Trophoblast cell (in vitro differentiated cells and primary cell): ENCODE measurements around the gene RASA3.
"Not testable (repeated sequence)": the region's sequence is repeated elsewhere in the genome, so short reads cannot be mapped to it uniquely, and the experiment has no call there.

Experiments used
- DNase-seq, 2 donors: peaks; one replicate each; pipeline ENCODE4 v3.0.0-alpha.2; 2016
- H2AFZ ChIP-seq: 2 replicates; pipeline ENCODE4 v1.6.1; 2013; ENCODE audit warnings: low read length, moderate library complexity, mild to moderate bottlenecking; ENCODE audit not compliant: insufficient read depth, poor library complexity
- H2AK5ac ChIP-seq: 2 replicates; pipeline ENCODE4 v1.6.1; 2013; ENCODE audit warnings: mild to moderate bottlenecking, low read length
- H2BK120ac ChIP-seq: 2 replicates; pipeline ENCODE4 v1.6.1; 2013; ENCODE audit warnings: low read length, mild to moderate bottlenecking, moderate library complexity; ENCODE audit not compliant: insufficient read depth, poor library complexity
- H2BK12ac ChIP-seq: 2 replicates; pipeline ENCODE4 v1.6.1; 2013; ENCODE audit warnings: mild to moderate bottlenecking, low read length, moderate library complexity
- H2BK5ac ChIP-seq: 2 replicates; pipeline ENCODE4 v1.6.1; 2013; ENCODE audit warnings: low read length, low read depth, moderate library complexity, mild to moderate bottlenecking; ENCODE audit not compliant: poor library complexity
- H3K14ac ChIP-seq: 2 replicates; pipeline ENCODE4 v1.6.1; 2013; ENCODE audit warnings: mild to moderate bottlenecking, low read length
- H3K18ac ChIP-seq: 2 replicates; pipeline ENCODE4 v1.6.1; 2013; ENCODE audit warnings: mild to moderate bottlenecking, low read length
- H3K23ac ChIP-seq: 2 replicates; pipeline ENCODE4 v1.6.1; 2013; ENCODE audit warnings: low read length
- H3K27ac ChIP-seq: 2 replicates; pipeline ENCODE4 v1.5.1; 2013; ENCODE audit warnings: low read depth, mild to moderate bottlenecking, inconsistent platforms, low read length, moderate library complexity
- H3K27me3 ChIP-seq: 2 replicates; pipeline ENCODE4 v1.6.1; 2013; ENCODE audit warnings: inconsistent platforms, mild to moderate bottlenecking, low read length, moderate library complexity; ENCODE audit not compliant: insufficient read depth
- H3K36me3 ChIP-seq, 2 experiments: 1 replicate in 1 of 2; 2 replicates in 1 of 2; pipeline ENCODE4 v1.6.1; 2013; ENCODE audit warnings: low read length in 2 of 2, mild to moderate bottlenecking in 2 of 2, moderate library complexity in 1 of 2; ENCODE audit not compliant: insufficient read depth in 2 of 2, control insufficient read depth in 1 of 2
- H3K4ac ChIP-seq: 2 replicates; pipeline ENCODE4 v1.6.1; 2013; ENCODE audit warnings: low read depth, mild to moderate bottlenecking, low read length, moderate library complexity
- H3K4me1 ChIP-seq, 2 experiments: 1 replicate in 1 of 2; 2 replicates in 1 of 2; pipeline ENCODE4 v1.6.1; 2013; ENCODE audit warnings: low read length in 2 of 2, mild to moderate bottlenecking in 2 of 2, moderate library complexity in 1 of 2; ENCODE audit not compliant: insufficient read depth in 2 of 2, control insufficient read depth in 1 of 2
- H3K4me2 ChIP-seq: 2 replicates; pipeline ENCODE4 v1.6.1; 2013; ENCODE audit warnings: inconsistent platforms, mild to moderate bottlenecking, low read length, moderate library complexity
- H3K4me3 ChIP-seq: 2 replicates; pipeline ENCODE4 v1.5.1; 2013; ENCODE audit warnings: mild to moderate bottlenecking, low read depth, low read length, inconsistent platforms
- H3K79me1 ChIP-seq: one replicate; pipeline ENCODE4 v1.6.1; 2013; ENCODE audit warnings: low read length
- H3K79me2 ChIP-seq: 2 replicates; pipeline ENCODE4 v1.6.1; 2013; ENCODE audit warnings: low read length, mild to moderate bottlenecking; ENCODE audit not compliant: control insufficient read depth, insufficient read depth, poor library complexity
- H3K9ac ChIP-seq: 2 replicates; pipeline ENCODE4 v1.6.1; 2013; ENCODE audit warnings: mild to moderate bottlenecking, low read length
- H3K9me3 ChIP-seq: 2 replicates; pipeline ENCODE4 v1.6.1; 2013; ENCODE audit warnings: low read depth, mild to moderate bottlenecking, control low read depth, inconsistent platforms, low read length; ENCODE audit not compliant: insufficient read depth
- H4K12ac ChIP-seq: 2 replicates; pipeline ENCODE4 v1.6.1; 2013; ENCODE audit warnings: low read depth, mild to moderate bottlenecking, low read length, moderate library complexity
- H4K8ac ChIP-seq: 2 replicates; pipeline ENCODE4 v1.6.1; 2013; ENCODE audit warnings: low read depth, mild to moderate bottlenecking, low read length, moderate library complexity
- H4K91ac ChIP-seq: one replicate; pipeline ENCODE4 v1.6.1; 2013; ENCODE audit warnings: low read depth, mild to moderate bottlenecking, low read length, moderate library complexity
- WGBS: extraction: QIAGEN DNeasy Blood & Tissue Kit; methylation state at CpG from one replicate; pipeline ENCODE4 v1.1.7; 2013; ENCODE audit warnings: missing lambda C conversion rate; ENCODE audit not compliant: insufficient read length, insufficient coverage; ENCODE audit errors: extremely low coverage; 5-methylcytosine and 5-hydroxymethylcytosine counted together

Gene RASA3

DNA sequence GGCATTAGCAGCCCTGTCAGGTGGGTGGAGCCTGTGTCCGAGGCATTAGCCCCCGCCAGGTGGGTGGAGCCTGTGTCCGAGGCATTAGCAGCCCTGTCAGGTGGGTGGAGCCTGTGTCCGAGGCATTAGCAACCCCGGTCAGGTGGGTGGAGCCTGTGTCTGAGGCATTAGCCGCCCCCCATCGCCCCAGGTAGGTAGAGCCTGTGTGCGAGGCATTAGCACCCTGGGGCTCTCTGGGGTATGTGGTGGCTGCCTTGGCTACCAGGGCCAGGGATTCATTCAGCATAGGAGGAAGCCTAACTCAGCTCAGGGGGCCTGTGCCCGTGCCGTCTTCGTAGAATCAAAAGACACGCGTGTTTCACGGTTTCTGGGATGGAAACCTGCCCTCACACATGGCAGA, 112.3 kb downstream of the RASA3 start:
- not testable (repeated sequence) for H3K23ac ChIP-seq, H3K79me2 ChIP-seq, H3K9me3 ChIP-seq, H3K4me3 ChIP-seq, H3K4me2 ChIP-seq, H3K4ac ChIP-seq, H2BK120ac ChIP-seq, H3K79me1 ChIP-seq, H2BK12ac ChIP-seq, H3K14ac ChIP-seq, H2BK5ac ChIP-seq, DNase-seq, H3K27me3 ChIP-seq, H4K8ac ChIP-seq, H2AK5ac ChIP-seq, H2AFZ ChIP-seq, H3K9ac ChIP-seq, H3K4me1 ChIP-seq, H4K12ac ChIP-seq, H3K18ac ChIP-seq, H3K27ac ChIP-seq, H4K91ac ChIP-seq
- H3K36me3 ChIP-seq, result peaks cover 63 to 65% of the 10 kb centered on the region in 2 experiments
- no CpG with 5 or more reads among the region's 14 CpGs for WGBS

- Histone ChIP-seq H3K79me1 (no peaks in the 10 kb centered on the region), H3K27me3 (no peaks in the 10 kb centered on the region)
Observed at GRCh38 chr13:114019367-114019766, 113.1 kb downstream of the RASA3 start.

GRCh38 chr13:114018461-114019055, 113.9 kb downstream of the RASA3 start:
- H3K4me2 ChIP-seq, result no peak overlapping the region
- WGBS, result no CpG with 5 or more reads among the region's 20 CpGs

More at GRCh38 chr13:114019367-114019766, 113.1 kb downstream of the RASA3 start:
- Histone ChIP-seq H3K4ac (no peak overlapping the region), H3K9me3 (peaks cover 6% of the 10 kb centered on the region), H4K8ac (no peak overlapping the region), H2AFZ (no peak overlapping the region), H2BK5ac (no peak overlapping the region), H3K18ac (no peak overlapping the region), H3K4me1 (no peaks in the 10 kb centered on the region), H3K23ac (no peak overlapping the region), H3K9ac (no peak overlapping the region), H3K4me3 (no peak overlapping the region), H3K27ac (no peak overlapping the region), H4K12ac (no peak overlapping the region), H4K91ac (no peak overlapping the region), H3K36me3 (peaks cover 69 to 71% of the 10 kb centered on the region in 2 experiments), H3K4me2 (no peak overlapping the region), H3K14ac (no peak overlapping the region), H2AK5ac (no peak overlapping the region), H2BK12ac (no peak overlapping the region), H2BK120ac (no peak overlapping the region), H3K79me2 (no peaks in the 10 kb centered on the region)
- no peak for DNase-seq
- WGBS, result no CpG with 5 or more reads among the region's 13 CpGs

DNA sequence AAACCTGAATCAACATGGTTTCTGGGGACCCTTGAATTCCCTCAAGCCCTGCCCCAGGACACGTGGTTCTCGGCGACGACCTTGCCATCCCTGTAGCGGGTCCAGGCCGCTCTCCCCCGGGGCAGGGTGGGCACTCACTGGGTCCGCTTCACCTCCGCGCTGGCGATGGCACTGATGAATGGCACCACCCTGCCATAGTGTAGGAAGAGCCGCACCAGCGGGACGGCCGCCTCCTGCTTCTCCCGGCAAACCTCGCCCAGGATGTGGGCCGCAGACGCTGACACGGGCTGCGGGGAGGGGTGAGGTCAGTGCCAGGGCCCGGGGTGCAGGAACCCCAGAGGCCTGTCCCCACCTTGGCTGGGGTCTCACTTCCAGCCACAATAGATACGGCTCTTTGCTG, 114.5 kb downstream of the RASA3 start:
- no peak for DNase-seq
- no peak overlapping the region for H4K12ac ChIP-seq
- H4K91ac ChIP-seq, result no peak overlapping the region
- no peak overlapping the region for H2AFZ ChIP-seq
- H3K79me1 ChIP-seq, result no peaks in the 10 kb centered on the region
- H2AK5ac ChIP-seq, result no peak overlapping the region
- H3K27me3 ChIP-seq, result no peaks in the 10 kb centered on the region
- no peak overlapping the region for H2BK5ac ChIP-seq
- H3K27ac ChIP-seq, result no peak overlapping the region
- no peaks in the 10 kb centered on the region for H3K4me1 ChIP-seq
- no CpG with 5 or more reads among the region's 23 CpGs for WGBS
- no peak overlapping the region for H3K9ac ChIP-seq
- H4K8ac ChIP-seq, result no peak overlapping the region
- H3K14ac ChIP-seq, result no peak overlapping the region
- H3K4me3 ChIP-seq, result no peak overlapping the region
- H3K9me3 ChIP-seq, result peaks cover 6% of the 10 kb centered on the region
- no peak overlapping the region for H3K18ac ChIP-seq
- H3K79me2 ChIP-seq, result no peaks in the 10 kb centered on the region
- H2BK120ac ChIP-seq, result no peak overlapping the region
- H2BK12ac ChIP-seq, result no peak overlapping the region
- no peak overlapping the region for H3K4me2 ChIP-seq
- H3K36me3 ChIP-seq, result peaks cover 59 to 70% of the 10 kb centered on the region in 2 experiments
- no peak overlapping the region for H3K4ac ChIP-seq
- no peak overlapping the region for H3K23ac ChIP-seq

More at GRCh38 chr13:114018461-114019055, 113.9 kb downstream of the RASA3 start:
- Histone ChIP-seq H3K14ac (no peak overlapping the region), H3K79me1 (no peaks in the 10 kb centered on the region), H3K36me3 (peaks cover 65 to 71% of the 10 kb centered on the region in 2 experiments), H2BK12ac (no peak overlapping the region), H3K9me3 (peaks cover 6% of the 10 kb centered on the region), H4K12ac (no peak overlapping the region), H2AFZ (no peak overlapping the region), H2AK5ac (no peak overlapping the region), H2BK120ac (no peak overlapping the region), H3K9ac (no peak overlapping the region), H2BK5ac (no peak overlapping the region), H4K8ac (no peak overlapping the region), H3K4me1 (no peaks in the 10 kb centered on the region), H3K18ac (no peak overlapping the region), H3K27me3 (no peaks in the 10 kb centered on the region), H3K27ac (no peak overlapping the region), H3K4ac (no peak overlapping the region), H3K79me2 (no peaks in the 10 kb centered on the region), H3K23ac (no peak overlapping the region), H4K91ac (no peak overlapping the region), H3K4me3 (no peak overlapping the region)
- DNase-seq, result no peak
